T-helper 9 cell (primary cell): ENCODE measurements around the gene OR1J1.

Experiments used
- DNase-seq: peaks from one replicate; pipeline ENCODE4 v3.0.0-alpha.2; 2020
- total RNA-seq, 2 donors: gene quantifications; one replicate each; lab custom pipeline; 2026; lab: John Stamatoyannopoulos, UW

OR1J1 gene, protein sequence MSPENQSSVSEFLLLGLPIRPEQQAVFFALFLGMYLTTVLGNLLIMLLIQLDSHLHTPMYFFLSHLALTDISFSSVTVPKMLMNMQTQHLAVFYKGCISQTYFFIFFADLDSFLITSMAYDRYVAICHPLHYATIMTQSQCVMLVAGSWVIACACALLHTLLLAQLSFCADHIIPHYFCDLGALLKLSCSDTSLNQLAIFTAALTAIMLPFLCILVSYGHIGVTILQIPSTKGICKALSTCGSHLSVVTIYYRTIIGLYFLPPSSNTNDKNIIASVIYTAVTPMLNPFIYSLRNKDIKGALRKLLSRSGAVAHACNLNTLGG
- 0 reads per million in 2 donors for total RNA-seq

- no peak for DNase-seq
Observed at GRCh38 chr9:122477826-122478225, at the start of gene OR1J1. Gene OR1J1 (minus strand): TSS chr9:122477926. CDS start chr9:122477926, 0 bp downstream.

DNA sequence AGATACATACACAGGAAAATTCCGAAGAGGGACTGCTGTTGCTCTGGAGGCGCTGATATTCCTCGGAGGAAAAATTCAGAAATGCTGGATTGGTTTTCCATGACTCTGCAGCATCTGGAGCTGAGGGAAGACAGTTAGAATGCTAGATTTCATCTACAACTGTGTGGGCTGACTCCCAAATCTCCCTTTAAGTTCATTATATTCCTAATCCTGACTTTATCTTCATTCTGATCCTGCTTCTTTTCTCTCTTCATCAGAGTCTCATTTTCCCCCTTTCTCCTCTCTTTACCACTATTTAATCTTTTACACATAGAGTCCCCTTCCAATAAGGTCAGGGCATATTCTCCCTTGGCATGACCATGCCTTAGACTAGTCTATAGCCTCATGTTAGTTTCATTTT lies 49.5 kb upstream of the OR1J1 start, which contains the start of gene OR1N1:
Gene OR1N1 (minus strand): TSS at position 101 of the 400 bp plus-strand sequence. CDS start 0 bp downstream, at position 101.
- no peak for DNase-seq

DNA sequence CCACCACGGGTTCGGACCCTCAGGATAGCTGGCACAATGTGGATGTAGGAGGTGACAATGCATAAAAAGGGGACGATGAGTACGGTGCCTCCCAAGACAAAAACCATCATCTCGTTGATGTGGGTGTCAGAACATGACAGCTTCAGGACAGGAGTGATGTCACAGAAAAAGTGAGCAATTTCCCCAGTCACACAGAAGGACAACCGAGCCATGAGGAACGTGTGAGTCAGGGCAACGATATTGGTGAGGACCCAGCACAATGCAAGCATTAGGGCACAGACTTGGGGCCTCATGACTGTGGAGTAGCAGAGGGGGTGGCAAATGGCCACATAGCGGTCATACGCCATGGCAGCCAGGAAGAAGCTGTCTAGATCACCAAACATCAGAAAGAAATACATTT lies 48.9 kb upstream of the OR1J1 start:
- no peak for DNase-seq

DNA sequence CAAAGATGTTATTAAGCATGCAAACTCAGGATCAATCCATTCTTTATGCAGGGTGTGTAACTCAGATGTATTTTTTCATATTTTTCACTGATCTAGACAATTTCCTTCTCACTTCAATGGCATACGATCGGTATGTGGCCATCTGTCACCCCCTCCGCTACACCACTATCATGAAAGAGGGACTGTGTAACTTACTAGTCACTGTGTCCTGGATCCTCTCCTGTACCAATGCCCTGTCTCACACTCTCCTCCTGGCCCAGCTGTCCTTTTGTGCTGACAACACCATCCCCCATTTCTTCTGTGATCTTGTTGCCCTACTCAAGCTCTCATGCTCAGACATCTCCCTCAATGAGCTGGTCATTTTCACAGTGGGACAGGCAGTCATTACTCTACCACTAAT lies 41.6 kb upstream of the OR1J1 start:
- no peak for DNase-seq

DNA sequence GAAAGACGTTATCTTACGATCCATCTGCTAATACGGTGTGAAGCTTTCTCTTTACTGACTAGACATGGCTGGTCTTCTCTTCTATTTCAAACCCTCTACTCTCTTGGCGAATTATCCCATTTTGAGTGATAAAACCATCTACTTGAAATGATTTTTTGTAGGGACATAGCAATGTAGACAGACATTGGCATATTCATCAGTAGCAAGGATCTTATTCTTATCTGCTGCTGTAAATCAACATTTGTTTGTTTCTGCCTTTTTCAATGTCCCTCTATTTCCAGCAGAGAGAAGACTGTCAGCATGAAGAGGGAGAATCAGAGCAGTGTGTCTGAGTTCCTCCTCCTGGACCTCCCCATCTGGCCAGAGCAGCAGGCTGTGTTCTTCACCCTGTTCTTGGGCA lies 41.1 kb upstream of the OR1J1 start, which contains the start of gene OR1J4:
Gene OR1J4 (plus strand): TSS at position 301 of the 400 bp plus-strand sequence. CDS start 0 bp downstream, at position 301.
- DNase-seq, result no peak

DNA sequence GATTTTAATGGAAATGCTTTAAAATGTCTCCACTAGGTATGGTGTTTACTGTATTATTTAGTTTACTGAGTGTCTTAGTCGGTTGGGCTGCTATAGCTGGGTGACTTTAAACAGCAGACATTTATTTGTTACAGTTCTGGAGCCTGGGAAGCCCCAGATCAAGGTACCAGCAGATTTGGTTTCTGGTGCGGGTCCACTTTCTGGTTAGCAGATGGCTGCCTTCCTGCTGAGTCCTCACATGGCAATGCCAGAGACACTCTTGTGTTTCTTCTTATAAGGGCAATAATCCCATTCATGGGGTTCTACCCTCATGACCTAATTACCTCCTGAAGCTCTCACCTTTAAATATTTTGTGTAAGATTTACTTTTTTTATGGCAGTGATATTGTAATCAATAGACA lies 40.5 kb upstream of the OR1J1 start:
- no peak for DNase-seq

- no peak for DNase-seq
Observed at GRCh38 chr9:122510502-122510901, 32.8 kb upstream of the OR1J1 start, which contains the start of gene OR1J2. Gene OR1J2 (plus strand): TSS chr9:122510802. CDS start chr9:122510802, 0 bp downstream.

- no peak for DNase-seq
Observed at GRCh38 chr9:122506964-122507363, 29.2 kb upstream of the OR1J1 start.

DNA sequence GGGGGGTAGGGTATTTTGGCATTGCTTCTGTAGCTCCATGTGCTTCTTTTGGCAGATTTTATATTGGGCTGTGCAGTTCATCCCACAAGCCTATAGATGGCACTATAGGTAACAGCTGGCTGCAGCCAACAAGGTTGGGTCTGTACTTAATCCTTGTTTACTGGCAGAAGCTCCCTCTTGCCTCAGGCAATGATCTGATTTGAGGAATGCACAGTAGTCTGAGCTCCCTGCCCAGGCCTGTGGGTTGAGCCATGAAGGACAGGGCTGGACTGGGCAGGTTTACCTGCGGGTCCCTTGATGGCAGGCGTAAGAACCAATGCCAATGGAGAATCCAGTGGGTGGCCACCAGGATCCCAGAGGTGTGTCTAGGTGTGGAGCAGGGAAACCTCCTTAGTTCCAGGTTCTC lies 21.2 kb upstream of the OR1J1 start:
- DNase-seq, result no peak

DNA sequence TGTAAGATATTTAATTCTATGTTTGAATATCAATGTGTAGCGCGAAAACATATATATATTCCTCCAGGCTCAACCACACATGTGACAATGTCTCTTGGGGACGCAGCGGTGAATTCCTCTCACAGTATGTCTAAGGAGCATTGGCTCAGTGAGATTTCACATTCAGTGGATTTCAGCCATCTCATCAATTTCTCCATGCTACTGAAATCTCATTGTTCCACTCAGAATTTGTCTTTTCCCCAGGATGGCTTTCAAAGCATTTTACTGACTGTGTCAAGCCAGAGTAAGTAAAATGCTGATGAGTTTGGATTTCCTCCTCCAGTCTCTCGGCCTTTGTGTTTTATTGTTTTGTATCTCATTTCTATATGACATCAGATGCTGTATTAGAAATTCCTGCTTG lies 1.3 kb upstream of the OR1J1 start:
- no peak for DNase-seq

DNA sequence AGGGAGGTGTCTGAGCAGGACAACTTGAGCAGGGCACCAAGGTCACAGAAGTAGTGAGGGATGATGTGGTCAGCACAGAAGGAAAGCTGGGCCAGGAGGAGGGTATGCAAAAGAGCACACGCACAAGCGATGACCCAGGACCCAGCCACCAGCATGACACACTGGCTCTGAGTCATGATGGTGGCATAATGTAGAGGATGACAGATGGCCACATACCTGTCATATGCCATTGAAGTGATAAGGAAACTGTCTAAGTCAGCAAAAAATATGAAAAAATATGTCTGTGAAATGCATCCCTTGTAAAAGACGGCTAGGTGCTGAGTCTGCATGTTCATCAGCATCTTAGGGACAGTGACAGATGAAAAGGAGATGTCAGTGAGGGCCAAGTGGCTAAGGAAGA lies 380 bp downstream of the OR1J1 start:
- no peak for DNase-seq

DNA sequence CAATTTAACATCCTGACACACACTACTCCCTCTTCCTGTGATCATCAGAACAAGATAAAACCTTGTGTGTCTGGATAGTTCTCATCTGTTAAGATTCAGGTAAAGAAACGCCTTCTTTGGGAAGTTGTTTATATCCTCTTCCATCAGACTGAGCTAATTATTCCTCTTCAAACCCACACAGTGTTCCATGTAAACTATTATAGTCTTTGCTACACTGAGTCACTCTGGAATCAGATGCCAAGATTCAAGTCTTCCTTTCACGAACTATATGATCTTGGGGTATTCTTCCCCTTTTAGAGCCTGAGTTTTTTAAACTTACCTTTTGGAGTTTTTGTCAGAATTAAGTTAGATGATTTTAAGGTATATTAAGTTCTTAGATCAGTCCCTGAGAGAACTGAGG lies 2.0 kb downstream of the OR1J1 start:
- no peak for DNase-seq

- DNase-seq, result no peak
Observed at GRCh38 chr9:122474561-122474960, 3.2 kb downstream of the OR1J1 start.

DNA sequence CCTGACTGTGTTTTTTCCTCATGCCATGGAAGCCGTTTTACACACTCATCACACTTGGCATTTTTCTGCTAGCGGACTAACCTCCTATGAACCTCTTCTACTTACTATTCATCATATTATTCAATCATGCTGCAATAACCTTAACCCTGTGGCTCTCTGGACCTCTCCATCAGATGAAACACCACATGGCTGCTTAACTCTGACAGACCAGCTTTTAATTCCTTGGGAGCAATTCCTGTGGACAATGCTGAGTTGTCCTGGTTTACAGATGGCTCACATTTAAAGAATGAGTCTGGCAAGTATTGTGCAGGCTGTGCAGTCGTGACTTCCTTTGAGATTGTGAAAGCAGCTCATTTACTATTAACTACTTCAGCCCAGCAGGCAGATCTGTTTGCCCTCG lies 9.0 kb downstream of the OR1J1 start:
- DNase-seq, result no peak

DNA sequence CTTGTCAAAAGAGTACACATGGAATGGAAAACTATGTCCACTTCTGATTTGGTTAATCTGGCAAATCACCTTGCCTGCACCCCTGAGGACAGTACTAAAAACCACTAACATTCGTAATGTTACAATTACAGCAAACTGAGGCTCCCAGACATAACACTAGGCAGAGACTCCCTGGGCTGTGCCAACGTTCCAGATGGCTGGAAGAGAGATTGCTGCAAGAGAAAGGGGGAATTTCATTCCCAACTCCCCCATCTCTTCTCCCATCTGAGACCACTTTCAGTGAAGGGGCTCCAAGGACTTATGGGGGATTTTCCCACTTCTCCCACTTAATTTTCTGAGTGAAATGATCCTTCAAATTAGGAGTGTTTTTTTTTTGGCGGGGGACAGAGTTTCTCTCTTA lies 11.3 kb downstream of the OR1J1 start:
- DNase-seq, result no peak

DNA sequence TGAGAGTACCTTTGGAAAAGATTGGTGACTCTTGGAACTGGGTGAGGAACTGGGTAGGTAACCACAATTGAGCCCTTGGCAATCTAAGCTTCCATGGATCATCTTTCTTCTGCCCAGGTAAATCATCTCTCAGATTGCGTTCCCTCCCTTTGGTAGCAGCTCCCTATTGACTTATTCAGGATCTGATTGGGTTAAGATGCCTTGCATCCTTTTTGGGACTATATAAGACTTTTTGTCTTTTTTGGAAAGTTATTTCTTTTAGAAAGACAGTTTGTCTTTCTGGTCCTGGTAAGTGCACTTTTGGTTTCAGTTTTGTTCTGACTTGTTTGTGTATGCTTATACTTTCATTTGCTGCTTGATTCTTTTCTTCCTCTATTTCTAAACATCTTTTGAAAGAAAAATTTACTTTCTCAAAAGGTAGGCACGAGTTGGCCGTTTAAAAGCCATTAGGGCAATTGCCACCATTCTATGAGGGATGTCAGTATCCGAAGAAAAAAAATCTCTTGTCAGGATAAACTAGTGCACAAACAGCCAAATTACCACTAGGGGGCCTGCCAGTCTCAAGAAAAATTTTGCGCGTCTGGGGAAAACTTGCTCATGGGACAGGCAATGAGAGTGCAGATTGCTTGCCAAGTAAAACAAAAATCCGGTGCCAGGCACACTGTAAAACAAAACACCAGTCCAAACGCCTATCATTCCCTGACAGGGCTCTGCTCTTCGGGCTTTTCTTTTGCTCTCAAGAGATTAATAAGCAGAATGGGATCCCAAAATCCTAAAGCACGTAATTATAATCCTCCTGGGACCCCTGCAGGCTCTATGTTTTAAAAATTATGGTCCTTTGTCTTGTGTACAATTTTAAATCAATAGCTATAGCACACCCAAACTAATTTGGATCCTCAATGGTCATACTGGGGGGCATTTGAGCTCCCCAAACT lies 12.8 kb downstream of the OR1J1 start:
- DNase-seq, result peak; percentile 37

DNA sequence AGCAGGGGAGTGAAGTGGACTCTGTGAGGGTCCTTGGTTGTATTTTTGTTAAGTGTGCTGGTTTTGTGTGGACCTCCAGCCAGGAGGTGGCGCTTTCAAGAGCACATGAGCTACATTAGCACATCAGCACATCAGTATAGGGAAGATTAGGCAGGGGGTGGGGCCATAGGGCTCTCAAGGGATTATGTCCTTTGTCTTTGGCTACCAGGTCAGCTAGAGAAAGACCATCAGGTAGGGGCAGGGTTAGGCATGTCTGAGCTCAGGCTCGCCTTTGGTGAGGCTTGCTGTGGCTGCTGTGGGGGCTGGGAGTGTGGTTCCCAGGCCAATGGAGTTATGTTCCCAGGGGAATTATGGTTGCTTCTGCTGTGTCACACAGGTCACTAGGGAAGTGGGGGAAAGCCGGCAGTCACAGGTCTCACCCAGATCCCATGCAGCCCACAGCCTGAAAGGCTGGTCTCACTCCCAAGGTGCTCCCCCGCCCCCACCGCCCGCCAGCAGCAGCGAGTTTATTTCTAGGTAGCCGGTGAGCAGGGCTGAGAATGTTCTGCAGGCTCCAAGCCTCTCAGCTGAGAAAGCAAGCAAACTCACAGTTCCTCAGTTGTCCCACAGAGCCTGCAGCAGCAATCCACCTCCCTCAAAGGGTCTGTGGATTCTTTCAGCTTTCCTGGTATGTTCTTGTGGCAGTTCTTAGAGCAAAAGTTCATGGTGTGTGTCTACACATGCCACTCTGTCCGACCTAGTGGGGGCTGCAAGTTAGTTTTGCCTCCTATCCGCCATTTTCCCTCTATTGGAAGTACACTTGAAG lies 13.7 kb downstream of the OR1J1 start:
- DNase-seq, result no peak

GRCh38 chr9:122457787-122458186 lies 19.9 kb downstream of the OR1J1 start:
- no peak for DNase-seq

- DNase-seq, result no peak
Observed at GRCh38 chr9:122456123-122456522, 21.6 kb downstream of the OR1J1 start.

- no peak for DNase-seq
Observed at GRCh38 chr9:122453677-122454135, 24.0 kb downstream of the OR1J1 start.

DNA sequence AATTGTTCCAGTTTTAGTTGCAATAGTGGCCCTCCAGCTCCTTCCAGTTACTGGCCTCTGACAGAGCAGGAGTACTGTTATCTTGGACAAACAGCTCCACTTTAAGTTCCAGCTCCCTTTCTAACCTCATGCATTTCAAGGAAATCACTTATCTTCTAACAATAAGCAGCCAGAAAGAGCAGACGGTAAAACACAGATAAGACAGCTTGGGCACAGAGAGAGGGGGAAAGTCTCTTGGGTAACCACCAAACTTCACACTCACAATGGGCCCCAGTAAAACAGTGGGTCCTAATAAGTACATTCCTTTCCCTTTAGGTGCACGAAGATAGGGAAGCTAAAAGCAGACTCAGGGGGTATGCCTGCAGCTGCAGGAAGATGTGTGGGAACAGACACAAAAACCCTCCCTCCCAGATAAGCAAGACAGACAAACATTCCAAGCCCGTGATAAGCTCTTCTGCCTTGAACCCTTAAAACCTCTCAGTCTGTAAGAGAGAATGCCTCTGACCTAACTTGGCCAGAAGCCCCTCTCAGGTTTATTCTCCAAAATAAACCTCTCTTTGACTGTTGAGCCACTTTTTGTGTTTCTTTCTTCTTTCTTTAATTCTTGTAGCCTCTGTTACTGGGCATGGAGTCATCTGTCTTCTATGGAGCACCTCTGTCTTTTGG lies 30.8 kb downstream of the OR1J1 start:
- DNase-seq, result no peak

DNA sequence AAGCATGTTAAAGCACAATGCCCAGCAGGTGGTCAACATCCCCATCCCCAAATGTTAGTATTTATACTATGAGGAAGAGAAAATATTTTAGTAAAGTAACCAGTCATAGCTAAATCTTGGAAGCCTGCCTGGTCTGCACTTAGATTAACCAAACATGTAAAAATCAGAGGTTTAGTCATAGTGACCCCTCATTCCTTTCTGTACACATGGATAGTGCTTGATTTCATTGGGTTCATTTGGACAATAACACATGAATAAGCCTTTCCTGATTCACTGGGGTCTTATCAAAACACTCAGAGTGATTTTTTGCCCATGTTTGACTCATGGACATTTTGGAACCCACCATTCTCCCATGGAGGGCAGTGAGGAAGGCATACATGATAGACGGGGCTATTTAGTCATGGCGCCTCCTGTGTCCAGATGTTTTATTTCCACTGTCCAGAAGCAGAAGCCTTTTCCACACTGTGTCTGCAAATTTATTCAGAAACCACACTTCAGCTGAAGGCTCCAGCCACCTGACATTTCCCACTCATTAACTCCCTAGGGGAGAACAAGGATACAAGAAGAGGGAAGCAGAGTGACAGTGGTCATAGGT lies 32.5 kb downstream of the OR1J1 start:
- no peak for DNase-seq
